ENCODE measurements around the gene DUSP22. TPM values are rescaled to one million over a fixed set of nuclear protein-coding genes. Genes with fewer than 3 reads are reported as not detected.

The DUSP22 gene
- total RNA-seq, 1 donor from 2014 or later, result 40.0 TPM

DNA sequence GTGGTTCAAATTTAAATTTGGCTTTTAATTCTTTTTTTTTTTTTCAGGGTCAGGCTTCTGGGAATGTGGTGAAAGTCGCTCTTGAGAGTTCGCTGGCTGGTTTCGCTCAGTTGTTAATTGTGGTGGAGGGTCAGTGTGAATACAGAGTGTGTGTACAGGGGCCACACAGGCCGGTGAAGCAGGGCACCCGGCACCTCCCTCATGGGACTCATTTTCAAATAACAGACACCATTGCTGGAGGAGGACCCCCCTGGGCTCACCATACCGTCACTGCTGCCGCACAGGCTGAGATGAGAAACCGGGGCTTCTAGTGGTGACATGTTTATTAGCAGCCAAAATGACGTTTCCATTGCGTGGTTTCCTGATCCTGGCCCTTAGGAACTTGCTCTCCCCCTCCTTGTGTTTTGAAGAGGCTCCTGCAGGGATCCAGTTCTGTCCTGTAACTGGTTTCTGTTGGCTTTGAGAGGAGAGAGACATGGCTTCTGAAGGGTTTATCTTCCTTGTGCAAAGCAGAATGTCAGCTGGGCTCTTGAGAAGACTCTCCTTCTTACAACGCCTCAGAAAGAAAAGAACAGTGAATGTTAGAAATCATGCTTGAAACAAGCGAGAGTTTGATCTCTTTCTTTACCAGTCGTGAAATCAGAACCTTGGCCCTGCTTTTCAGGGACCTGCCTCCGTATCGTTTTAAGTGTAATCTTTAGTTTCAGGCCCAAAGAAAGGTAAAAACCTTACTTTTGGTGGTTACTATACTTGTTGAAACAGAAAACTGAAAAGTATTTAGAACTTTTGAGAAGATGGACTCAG lies 37.8 kb downstream of the DUSP22 start:
- Histone ChIP-seq H3K9me3 (ENCODE audit: low read depth) (no peaks in the 10 kb centered on the region), H3K4me1 (no peaks in the 10 kb centered on the region), H3K4me3 (no peak overlapping the region), H3K79me2 (ENCODE audit: low read depth) (no peaks in the 10 kb centered on the region), H3K9ac (no peak overlapping the region), H3K27me3 (no peaks in the 10 kb centered on the region), H3K27ac (no peak overlapping the region), H4K20me1 (ENCODE audit: low read depth) (no peaks in the 10 kb centered on the region), H3K36me3 (no peaks in the 10 kb centered on the region), H3F3A (ENCODE audit: low read depth) (no peaks in the 10 kb centered on the region), H3K4me2 (no peak overlapping the region), H2AFZ (replicated peaks) (no peak overlapping the region)
- peaks cover 2% of the 10 kb centered on the region for H3K4me1 Mint-ChIP-seq
- DNase-seq (ENCODE audit: low spot score), result peak; percentile 43
- no peak overlapping the region for H3K27ac Mint-ChIP-seq
- peaks cover 2% of the 10 kb centered on the region for H3K27me3 Mint-ChIP-seq (ENCODE audit: insufficient read depth, low read depth)
- H3K4me3 Mint-ChIP-seq, result no peak overlapping the region
- H3K9me3 Mint-ChIP-seq, result peaks cover 9% of the 10 kb centered on the region
- peaks cover 2% of the 10 kb centered on the region for H3K36me3 Mint-ChIP-seq
- TF ChIP-seq, protein P1, sequence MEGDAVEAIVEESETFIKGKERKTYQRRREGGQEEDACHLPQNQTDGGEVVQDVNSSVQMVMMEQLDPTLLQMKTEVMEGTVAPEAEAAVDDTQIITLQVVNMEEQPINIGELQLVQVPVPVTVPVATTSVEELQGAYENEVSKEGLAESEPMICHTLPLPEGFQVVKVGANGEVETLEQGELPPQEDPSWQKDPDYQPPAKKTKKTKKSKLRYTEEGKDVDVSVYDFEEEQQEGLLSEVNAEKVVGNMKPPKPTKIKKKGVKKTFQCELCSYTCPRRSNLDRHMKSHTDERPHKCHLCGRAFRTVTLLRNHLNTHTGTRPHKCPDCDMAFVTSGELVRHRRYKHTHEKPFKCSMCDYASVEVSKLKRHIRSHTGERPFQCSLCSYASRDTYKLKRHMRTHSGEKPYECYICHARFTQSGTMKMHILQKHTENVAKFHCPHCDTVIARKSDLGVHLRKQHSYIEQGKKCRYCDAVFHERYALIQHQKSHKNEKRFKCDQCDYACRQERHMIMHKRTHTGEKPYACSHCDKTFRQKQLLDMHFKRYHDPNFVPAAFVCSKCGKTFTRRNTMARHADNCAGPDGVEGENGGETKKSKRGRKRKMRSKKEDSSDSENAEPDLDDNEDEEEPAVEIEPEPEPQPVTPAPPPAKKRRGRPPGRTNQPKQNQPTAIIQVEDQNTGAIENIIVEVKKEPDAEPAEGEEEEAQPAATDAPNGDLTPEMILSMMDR (IDR thresholded peaks at IDR 0.05), result peak; percentile 11
- no peak for TF ChIP-seq EZH2phosphoT487 (IDR thresholded peaks at IDR 0.05)

GRCh38 chr6:330948-331347 lies 38.7 kb downstream of the DUSP22 start:
- Mint-ChIP-seq H3K36me3 (peaks cover 2% of the 10 kb centered on the region), H3K9me3 (peaks cover 9% of the 10 kb centered on the region), H3K27ac (no peak overlapping the region), H3K4me1 (peaks cover 7% of the 10 kb centered on the region), H3K4me3 (no peak overlapping the region), H3K27me3 (ENCODE audit: insufficient read depth, low read depth) (peaks cover 2% of the 10 kb centered on the region)
- Histone ChIP-seq H3K79me2 (ENCODE audit: low read depth) (no peaks in the 10 kb centered on the region), H3K27ac (no peak overlapping the region), H3K4me1 (no peaks in the 10 kb centered on the region), H3K4me3 (no peak overlapping the region), H3K9me3 (ENCODE audit: low read depth) (no peaks in the 10 kb centered on the region), H3F3A (ENCODE audit: low read depth) (no peaks in the 10 kb centered on the region), H3K27me3 (no peaks in the 10 kb centered on the region), H4K20me1 (ENCODE audit: low read depth) (no peaks in the 10 kb centered on the region), H3K36me3 (no peaks in the 10 kb centered on the region), H2AFZ (replicated peaks) (no peak overlapping the region), H3K9ac (no peak overlapping the region), H3K4me2 (no peak overlapping the region)
- DNase-seq (ENCODE audit: low spot score), result no peak
- TF ChIP-seq, protein P1 (IDR thresholded peaks at IDR 0.05), result no peak
- TF ChIP-seq EZH2phosphoT487 (IDR thresholded peaks at IDR 0.05), result no peak
- no peak for TF ChIP-seq EZH2 (IDR thresholded peaks at IDR 0.05)

DNA sequence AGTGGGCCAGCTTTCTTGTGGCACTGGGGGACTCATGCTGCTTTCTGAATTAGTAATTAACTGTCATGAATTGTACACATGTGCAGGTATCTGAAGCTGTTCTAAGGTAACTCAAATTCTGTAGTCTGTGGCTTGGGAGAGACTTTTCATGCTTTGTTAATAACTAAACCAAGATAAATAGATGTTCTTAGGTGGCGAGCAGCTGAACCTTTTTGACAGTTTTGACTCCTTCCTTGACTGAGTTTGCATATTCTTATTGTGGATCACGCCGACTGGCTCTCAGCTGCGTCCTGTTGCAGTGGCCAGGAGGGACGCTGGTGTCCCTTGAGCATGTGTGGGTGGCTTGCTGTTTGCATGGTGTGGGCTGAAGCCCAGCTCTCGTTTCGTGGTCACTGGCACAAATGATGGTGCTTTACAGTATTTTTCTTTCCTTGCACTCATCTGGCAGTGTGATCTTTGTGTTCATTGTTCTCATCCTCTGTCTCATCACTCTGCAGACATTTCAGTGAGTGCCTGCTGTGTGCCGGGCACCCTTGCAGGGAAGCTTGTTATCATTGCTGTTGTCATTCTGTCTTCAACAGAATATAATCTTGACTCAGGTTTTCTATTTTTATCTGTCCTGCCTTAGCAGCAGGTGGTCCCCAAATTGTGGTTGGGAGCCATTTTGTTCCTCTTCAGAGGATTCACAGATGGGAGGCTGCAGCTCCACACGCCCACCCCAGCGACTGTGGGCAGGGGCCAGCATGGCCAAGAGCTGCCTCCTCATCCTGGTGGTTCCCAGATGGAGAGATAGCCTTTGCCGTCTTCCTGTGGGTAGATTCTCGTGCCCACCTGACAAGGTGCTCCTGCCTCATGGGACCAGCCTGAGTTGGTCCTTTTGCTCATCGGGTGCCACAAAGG lies 39.6 kb downstream of the DUSP22 start:
- H2AFZ ChIP-seq (replicated peaks), result no peak overlapping the region
- H3K36me3 ChIP-seq, result no peaks in the 10 kb centered on the region
- TF ChIP-seq EZH2 (IDR thresholded peaks at IDR 0.05) (no peak), EZH2phosphoT487 (IDR thresholded peaks at IDR 0.05) (no peak)
- TF ChIP-seq, protein P1 (IDR thresholded peaks at IDR 0.05), result no peak
- Mint-ChIP-seq H3K4me3 (no peak overlapping the region), H3K9me3 (peaks cover 10% of the 10 kb centered on the region), H3K4me1 (peaks cover 7% of the 10 kb centered on the region), H3K36me3 (no peaks in the 10 kb centered on the region), H3K27me3 (ENCODE audit: insufficient read depth, low read depth) (peaks cover 2% of the 10 kb centered on the region), H3K27ac (no peak overlapping the region)
- H3K27ac ChIP-seq, result no peak overlapping the region
- H3K4me2 ChIP-seq, result no peak overlapping the region
- no peaks in the 10 kb centered on the region for H3K27me3 ChIP-seq
- H4K20me1 ChIP-seq (ENCODE audit: low read depth), result no peaks in the 10 kb centered on the region
- no peak overlapping the region for H3K9ac ChIP-seq
- no peaks in the 10 kb centered on the region for H3F3A ChIP-seq (ENCODE audit: low read depth)
- H3K4me1 ChIP-seq, result no peaks in the 10 kb centered on the region
- H3K79me2 ChIP-seq (ENCODE audit: low read depth), result no peaks in the 10 kb centered on the region
- DNase-seq (ENCODE audit: low spot score), result no peak
- H3K4me3 ChIP-seq, result no peak overlapping the region
- H3K9me3 ChIP-seq (ENCODE audit: low read depth), result no peaks in the 10 kb centered on the region
